ENCODE data around the gene AFTPH.

GRCh38 chr2:64605991-64606478 is 81.9 kb downstream of the AFTPH start:
- no peak for TF ChIP-seq CTCF (IDR thresholded peaks at IDR 0.05)
- no peak for TF ChIP-seq EZH2phosphoT487 (IDR thresholded peaks at IDR 0.05)
